Fibroblast of the aortic adventitia (primary cell): ENCODE results near the gene VTI1A. TPM values are rescaled to one million over a fixed set of nuclear protein-coding genes. Genes with fewer than 3 reads are reported as not detected.

Experiments
- DNase-seq: peaks from one replicate; pipeline ENCODE4 v3.0.0-alpha.2; 2010; ENCODE audit warnings: low read depth
- H3K4me3 ChIP-seq: 2 replicates; pipeline ENCODE4 v1.5.1; 2011; ENCODE audit warnings: low read depth, mild to moderate bottlenecking, control low read depth, low read length, moderate library complexity
- total RNA-seq: library from RNA; depleted of rRNA; stranded (reverse); fragments of >200 nt; gene quantifications from 2 replicates; pipeline ENCODE4 v1.2.3, GENCODE V29; 2012; ENCODE audit warnings: low replicate concordance
- TF ChIP-seq, protein P1 (sequence below): IDR thresholded peaks from 2 replicates; pipeline ENCODE4 v1.5.1; 2011; ENCODE audit warnings: mild to moderate bottlenecking, low read length, control low read depth, inconsistent platforms; ENCODE audit not compliant: insufficient read depth

Gene VTI1A
- total RNA-seq, 1 donor = 44.5 TPM

DNA sequence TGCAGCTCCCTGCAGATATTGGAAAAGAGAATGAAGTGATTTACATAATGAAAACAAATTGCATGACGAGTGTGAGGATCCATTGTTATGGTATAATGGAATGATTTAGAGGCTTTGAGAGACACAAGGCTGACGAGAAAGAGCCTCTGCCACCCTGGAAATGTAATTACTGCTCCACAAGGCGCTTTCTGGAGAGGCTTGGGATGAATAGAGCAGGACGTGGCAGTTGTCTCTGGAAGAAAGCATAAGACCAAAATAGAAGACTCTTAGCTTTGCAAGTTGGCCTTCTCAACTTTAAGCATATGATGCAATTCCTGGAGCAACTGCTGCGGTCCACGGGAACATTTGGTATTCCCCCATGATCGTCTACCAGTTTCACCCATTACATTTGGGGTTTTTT lies 321.1 kb downstream of the VTI1A start:
- no peak for DNase-seq
- TF ChIP-seq, protein P1, sequence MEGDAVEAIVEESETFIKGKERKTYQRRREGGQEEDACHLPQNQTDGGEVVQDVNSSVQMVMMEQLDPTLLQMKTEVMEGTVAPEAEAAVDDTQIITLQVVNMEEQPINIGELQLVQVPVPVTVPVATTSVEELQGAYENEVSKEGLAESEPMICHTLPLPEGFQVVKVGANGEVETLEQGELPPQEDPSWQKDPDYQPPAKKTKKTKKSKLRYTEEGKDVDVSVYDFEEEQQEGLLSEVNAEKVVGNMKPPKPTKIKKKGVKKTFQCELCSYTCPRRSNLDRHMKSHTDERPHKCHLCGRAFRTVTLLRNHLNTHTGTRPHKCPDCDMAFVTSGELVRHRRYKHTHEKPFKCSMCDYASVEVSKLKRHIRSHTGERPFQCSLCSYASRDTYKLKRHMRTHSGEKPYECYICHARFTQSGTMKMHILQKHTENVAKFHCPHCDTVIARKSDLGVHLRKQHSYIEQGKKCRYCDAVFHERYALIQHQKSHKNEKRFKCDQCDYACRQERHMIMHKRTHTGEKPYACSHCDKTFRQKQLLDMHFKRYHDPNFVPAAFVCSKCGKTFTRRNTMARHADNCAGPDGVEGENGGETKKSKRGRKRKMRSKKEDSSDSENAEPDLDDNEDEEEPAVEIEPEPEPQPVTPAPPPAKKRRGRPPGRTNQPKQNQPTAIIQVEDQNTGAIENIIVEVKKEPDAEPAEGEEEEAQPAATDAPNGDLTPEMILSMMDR = no peak
- no peak overlapping the region for H3K4me3 ChIP-seq

DNA sequence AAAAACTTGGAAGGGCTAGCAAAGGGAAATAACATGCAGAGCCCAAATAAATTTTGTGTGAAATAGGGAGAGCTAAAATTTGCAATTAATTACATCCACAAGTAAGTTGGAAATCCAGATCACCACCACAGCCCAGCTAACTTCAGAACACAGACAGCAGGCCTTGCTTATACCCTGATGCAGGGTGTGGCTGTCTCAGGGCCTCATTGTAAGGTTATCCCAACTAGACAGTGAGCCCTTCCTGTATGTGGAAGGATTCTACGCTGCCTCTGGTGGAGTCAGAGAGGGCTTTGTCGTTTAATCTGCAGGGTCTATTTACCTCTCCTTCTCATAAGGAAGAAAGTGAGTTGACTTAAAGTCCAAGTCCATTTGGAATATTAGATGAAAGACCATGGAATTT lies 322.1 kb downstream of the VTI1A start:
- no peak overlapping the region for H3K4me3 ChIP-seq
- no peak for DNase-seq
- TF ChIP-seq, protein P1 = no peak

DNA sequence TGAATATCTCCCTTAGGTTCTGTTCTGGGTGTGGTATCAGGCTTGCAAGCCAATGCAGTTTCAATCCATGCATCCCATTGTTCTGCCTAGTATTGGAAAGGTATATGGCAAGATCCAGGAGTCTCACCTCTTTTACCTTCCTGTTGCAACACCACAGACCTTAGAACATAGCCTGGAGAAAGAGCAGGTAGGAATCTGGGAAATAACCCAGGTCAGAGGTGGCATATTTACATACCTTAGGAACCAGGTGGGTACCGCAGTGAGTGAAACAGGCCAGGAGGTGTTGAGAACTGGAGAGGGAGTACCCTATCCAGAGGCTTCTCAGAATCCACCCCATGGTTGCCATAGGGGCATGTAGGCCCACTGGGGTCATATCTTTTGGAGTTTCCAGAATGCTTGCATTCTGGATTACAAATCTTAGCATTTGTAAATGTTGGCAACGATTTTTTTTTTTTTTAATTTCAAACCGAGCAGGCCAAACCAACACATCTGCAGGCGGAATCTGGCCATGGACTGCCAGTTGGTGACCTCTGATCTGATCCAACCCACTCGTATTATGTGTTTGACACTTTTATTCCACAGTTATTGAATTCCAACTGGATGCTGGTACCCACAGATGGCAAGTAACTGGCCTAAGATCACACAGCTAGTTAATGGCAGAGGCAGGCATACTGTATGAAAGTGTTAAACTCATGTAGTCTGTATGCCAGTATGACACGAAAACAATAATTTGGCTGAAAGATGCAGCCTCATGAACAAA lies 322.8 kb downstream of the VTI1A start:
- no peak for DNase-seq
- H3K4me3 ChIP-seq = no peak overlapping the region
- TF ChIP-seq, protein P1 = no peak

DNA sequence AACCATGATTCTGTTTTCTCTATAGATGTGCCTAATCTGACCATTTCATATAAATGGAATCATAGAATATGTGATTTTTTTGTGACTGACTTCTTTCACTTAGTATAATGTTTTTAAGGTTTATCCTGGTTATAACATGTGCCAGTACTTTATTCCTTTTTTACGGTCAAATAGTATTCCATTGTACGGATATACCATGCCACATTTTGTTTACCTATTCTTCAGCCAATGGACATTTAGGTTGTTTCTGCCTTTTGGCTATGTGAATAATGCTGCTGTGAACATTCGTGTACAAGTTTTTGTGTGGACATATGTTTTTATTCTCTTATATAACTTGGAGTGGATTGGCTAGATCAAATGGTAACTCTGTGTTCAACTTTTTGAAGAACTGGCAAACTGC lies 324.7 kb downstream of the VTI1A start:
- TF ChIP-seq, protein P1 = no peak
- DNase-seq = no peak
- H3K4me3 ChIP-seq = no peak overlapping the region

DNA sequence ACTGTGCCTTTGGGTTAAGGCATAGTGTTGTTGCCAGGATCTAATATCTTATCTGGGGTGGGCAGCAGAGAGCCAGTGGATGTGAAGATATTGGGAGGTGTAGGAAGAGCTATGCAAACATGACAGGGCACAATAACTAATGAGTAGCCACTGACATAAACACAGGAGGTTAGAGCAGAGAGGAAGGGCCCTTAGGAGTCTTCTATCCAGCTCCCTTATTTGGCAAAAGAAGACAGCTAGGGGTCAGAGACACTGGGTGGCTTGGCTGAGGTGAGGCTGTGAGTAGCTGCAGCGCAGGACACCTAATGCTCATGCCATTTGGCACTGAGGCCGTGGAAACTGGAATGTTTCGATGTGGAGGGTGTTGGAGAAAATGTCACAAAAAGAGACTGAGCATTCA lies 326.8 kb downstream of the VTI1A start:
- H3K4me3 ChIP-seq = no peak overlapping the region
- TF ChIP-seq, protein P1 = no peak
- no peak for DNase-seq

DNA sequence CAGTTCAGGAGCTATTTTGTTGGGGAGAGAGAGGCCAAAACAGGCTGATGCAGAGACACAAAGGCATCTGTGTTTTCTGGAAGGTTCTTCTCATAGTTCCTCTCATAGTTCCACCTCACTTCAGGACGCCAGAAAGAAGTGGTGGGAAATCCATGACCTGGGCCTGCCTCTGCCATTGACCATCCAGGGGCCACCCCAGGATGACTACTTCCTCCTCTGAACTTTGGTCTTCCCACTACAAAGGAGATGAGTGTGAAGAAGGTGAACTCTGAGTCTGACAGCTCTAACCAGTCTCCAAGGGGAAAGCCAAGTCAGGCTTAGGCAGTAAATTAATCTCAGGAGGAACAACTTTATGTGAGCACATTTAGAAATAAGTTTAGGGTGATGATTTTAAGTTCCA lies 327.2 kb downstream of the VTI1A start:
- DNase-seq = no peak
- TF ChIP-seq, protein P1 = no peak

DNA sequence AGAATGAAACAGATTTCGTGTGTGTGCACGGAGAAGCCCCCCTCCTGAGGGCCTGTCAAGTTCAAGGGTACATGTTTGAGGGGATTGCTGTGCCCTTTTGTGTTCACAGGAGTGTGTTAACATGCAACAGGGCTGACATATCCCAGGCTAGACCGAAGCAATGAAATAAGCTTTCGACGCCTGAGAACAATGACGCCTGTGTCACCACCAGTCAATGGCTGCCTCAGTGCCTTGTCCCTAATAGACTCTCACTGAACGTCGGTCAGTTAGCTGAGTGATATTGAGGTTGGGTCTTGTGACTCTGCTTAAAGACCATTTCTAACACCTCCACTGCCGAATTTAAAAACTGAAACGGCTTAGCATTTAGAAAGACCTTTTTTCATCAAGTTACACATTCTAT lies 327.8 kb downstream of the VTI1A start:
- TF ChIP-seq, protein P1 = no peak
- DNase-seq = no peak
- H3K4me3 ChIP-seq = no peak overlapping the region

More for the DNA sequence above, 327.2 kb downstream of the VTI1A start:
- no peak overlapping the region for H3K4me3 ChIP-seq
